ACHN (cell line): Measurements from ENCODE around the gene TMEM132D.

ENCODE experiments used
- DNase-seq: peaks from one replicate; pipeline ENCODE4 v3.0.0-alpha.2; 2015
- in situ Hi-C: cut with HindIII; loops from 2 replicates; pipeline ENCODE4 v1.10.0; 2017; ENCODE audit warnings: low sequenced_read_pairs, low pct_ligation_motif_present, low pct_unique_long_range_greater_than_20kb

The TMEM132D gene

DNA sequence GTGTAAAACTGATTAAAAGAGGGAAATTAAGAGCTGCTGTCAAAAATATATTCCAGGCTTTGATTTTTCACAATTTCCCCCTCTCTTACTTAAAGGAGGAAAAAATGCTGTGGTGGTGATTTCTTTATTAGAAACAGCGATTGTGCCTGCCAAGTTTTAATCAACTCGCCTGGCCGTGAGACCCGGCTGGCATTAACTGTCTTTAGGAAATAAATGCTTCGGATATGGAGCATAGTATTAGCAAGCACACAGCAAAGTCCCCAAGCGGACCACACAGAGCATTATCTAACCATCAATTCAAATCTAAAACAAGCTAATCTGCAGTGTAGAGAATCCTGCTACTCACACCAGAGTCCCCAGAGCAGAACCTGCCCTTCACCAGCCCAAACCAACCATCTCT lies 457.1 kb downstream of the TMEM132D start:
- in situ Hi-C loops, result no loop called here
- DNase-seq, result no peak

DNA sequence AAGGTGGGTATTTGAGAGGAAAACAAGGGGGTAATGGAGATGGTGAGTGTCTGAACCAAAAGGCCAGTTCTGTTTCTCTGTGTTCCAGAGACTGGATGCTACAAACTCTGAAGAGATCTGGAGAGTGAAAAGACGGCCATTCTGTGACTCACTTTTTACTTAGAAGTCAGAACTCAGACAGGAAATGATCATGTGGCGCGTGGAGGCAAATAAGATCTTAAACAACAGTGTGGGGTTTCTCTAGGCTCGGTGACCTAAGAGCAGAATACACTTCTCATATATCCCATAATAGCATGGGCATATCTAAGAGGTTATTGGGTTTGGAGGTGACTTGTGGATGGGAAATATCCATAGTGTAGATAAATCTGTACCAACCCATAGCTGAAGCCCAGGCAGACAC lies 463.5 kb downstream of the TMEM132D start:
- DNase-seq, result no peak
- in situ Hi-C loops, result no loop called here

DNA sequence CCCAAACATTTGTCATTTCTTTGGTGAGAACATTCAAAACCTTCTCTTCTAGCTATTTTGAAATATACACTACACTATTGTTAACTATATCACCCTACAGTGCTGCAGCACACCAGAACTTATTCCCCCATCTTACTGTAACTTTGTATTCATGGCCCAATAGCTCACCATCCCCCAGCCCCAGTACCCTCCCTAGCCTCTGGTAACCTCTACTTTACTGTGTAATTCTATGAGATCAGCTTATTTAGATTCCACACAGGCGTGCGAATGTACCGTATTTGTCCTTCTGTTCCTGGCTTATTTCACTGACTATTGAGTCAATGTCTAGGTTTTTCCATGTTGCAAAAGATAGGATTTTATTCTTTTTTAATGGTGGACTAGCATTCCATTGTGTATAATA lies 469.0 kb downstream of the TMEM132D start:
- DNase-seq, result no peak
- in situ Hi-C loops, result no loop called here

DNA sequence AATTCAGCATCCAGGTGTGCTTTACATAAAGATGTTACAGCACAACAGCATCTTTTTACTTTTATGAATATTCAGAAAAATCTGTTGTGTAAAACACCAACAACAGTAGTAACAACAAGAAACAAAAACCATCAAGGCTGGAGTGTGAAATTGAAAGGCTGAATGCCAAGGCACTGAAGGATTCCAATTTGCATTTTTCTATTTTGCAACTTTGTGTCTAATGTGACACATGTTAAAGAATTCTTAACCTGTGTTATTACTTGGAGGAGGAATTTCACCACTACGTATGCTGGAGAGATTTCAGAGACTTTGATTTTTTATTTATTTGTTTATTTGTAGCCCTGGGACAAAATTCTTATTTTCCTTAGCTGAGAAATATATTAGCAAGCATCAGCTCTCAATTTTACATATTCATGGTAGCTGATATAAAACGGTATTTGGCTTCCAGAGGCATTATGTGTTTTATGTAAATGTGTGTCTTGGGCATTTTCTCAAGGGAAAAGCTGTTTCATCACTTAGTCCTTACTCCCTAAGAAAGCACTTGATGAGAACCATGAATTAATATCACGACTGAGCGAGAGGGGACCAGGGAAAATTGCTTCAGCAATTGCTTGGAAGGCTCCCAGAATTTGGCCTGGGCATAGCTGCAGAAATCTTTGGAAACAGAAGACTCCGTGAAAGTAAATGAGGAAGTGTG lies 475.4 kb downstream of the TMEM132D start:
- DNase-seq, result no peak
- in situ Hi-C loops, result no loop called here

DNA sequence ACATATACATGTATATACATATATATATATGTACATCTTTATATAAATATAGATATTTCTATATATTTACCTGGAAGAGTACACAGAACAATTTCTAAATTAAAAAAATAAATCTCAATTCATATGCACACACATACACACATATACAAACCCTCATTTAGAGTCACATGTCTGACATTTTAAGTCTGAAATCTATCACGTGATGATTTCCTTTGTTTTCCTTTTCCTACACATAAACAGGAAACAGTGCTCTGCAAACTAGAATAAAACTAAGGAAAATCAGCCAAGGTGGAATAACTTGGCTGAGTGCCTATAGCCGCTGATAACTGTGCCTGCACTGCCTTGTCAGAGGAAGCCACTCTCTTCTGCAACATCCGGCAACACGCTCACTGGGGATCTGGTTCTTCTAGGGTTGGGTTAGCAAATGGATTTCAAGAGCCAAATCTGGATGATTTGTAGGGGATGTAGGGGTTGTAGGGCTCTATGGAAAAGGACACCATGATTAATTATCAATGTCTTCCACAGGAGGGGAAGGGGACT lies 480.7 kb downstream of the TMEM132D start:
- in situ Hi-C loops, result no loop called here
- no peak for DNase-seq

DNA sequence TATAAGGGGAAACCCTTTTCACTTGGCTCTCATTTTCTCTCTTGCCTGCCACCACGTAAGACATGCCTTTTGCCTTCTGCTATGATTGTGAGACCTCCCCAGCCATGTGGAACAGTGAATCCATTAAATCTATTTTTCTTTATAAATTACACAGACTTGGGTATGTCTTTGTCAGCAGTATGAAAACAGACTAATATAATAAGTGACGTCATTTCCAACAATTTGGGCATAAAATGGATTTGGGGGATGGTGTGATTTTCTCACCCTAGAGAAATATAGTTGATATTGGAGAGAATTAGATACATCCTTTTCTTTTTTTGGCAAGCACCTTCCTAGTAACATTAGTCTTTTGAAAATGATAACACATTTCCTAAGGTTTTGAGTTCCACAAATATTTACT lies 490.5 kb downstream of the TMEM132D start:
- no peak for DNase-seq
- in situ Hi-C loops, result no loop called here

DNA sequence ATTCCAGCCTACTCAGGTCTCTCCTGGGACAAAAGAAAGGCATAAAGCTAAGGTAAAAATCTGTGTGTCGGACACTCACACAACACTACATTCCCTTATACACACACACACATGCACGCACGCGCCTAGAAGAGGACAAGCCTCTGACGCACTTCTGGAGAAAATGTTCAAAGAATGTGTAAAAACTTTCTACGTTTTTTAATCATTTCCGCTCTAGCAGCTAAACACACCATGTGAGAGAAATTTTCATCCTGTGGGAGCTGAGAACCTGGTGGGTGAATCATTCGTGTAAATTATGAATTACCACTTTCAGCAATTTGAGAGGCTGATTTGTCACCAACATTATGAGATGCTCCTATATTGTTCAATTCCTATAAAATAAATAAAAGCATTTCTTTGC lies 494.5 kb downstream of the TMEM132D start:
- in situ Hi-C loops, result no loop called here
- DNase-seq, result no peak

DNA sequence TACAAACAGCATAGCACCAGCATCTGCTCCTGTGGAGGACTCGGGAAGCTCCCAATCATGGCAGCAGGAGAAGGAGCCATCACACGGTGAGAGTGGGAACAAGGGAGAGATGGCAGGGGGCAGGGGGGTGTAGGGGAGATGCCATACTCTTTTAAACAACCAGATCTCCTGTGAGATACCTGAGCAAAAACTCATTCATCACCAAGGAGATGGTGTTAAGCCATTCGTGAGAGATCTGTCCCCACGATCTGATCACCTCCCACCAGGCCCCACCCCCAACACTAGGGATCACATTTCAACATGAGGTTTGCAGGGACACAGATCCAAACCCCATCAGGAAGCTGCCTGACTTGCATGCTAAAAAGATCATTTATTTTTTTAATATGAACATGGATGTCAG lies 499.3 kb downstream of the TMEM132D start:
- in situ Hi-C loops, result no loop called here

DNA sequence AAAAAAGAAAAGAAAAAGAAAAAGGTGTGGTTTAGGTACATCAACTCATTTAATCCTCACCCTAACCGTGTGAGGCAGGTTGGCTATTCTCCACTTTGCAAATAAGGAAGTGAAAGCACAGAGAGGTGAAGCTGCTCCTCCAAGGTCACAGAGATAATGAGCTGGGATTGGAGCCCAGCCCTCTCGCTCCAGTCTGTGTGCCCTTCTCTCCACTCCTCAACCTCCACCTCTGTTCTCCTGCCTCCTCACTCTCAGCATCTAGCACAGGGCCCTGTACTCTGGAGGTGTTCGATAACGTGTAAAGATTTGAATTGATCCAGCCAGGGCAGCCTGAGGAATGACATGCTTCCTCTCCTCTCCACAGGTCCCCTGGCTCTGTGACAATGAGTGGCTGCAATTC lies 502.3 kb downstream of the TMEM132D start:
- in situ Hi-C loops, result no loop called here
- no peak for DNase-seq

More for the DNA sequence above, 499.3 kb downstream of the TMEM132D start:
- no peak for DNase-seq

DNA sequence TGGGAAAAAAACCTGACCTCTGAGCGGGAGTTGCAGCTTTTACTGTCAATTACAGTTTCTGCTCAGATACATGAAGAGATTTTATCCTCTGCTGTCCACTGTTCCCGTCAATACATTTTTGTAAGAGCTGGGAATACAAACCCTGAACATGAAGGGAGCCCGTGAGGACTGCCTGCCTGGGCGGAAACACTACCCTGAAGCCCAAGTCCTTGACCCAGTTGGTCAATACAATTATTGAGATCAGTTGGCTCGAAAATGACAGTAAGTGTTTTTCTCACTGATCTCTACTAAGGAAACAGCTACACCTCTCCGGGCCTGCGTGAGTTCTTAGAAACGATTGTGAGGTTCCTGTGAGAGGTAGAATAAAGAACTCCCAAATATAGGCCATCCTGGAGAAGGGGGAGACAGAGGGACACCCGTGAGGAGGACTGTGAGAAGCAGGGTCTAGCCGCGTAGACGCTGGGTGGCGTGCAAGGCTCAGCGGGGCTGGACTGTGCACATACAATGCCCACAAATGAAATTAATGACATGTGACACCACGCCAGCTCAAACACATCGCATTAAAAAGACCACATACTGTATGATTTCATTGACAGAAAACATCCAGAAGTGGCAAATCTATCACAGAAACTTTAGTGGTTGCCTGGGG lies 509.5 kb downstream of the TMEM132D start:
- no peak for DNase-seq
- in situ Hi-C loops, result no loop called here

DNA sequence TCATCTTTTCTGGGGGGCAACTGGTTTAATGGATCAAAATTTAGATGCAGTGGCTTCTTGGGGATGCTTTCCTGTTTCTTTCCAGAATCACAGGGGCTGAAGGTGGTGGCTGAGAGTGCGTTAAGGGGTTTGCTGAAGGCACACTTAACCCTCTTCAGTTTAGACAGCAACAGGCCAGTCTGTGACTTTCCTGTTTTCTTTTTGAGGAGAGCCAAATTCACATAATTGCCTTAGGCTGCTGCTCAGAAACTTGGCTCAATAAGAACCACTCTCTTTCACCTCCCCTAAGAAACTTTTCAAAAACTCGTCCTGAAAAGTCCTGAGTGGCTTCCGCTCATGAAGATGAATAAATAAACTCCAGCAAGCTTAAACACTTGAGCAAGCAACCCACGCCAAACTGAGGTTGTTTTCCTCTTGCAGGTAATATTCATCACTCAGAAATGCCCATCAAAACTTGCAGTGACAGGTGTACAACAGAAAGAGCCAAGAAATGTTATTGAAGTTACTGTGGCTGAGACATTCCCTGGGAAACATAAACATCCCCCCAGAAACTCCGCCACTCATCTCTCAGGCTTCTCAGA lies 510.4 kb downstream of the TMEM132D start:
- DNase-seq, result no peak
- in situ Hi-C loops, result no loop called here

DNA sequence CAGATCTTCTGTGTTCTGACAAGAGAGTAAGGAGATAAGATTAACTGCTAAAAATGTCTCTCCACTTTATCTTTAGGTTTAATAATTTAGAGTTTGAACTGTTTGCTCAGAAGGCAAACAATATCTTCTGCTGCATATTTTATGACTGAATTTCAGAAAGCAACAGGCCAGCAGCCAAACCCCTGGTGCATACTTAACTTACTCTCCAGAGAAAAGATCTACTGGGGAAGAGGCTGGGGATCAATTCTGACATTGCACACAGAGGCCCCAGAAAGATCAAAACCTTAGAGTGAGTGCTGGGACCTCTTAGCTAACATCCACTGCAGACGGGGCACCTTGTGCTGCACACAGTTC lies 518.2 kb downstream of the TMEM132D start:
- no peak for DNase-seq
- in situ Hi-C loops, result no loop called here

DNA sequence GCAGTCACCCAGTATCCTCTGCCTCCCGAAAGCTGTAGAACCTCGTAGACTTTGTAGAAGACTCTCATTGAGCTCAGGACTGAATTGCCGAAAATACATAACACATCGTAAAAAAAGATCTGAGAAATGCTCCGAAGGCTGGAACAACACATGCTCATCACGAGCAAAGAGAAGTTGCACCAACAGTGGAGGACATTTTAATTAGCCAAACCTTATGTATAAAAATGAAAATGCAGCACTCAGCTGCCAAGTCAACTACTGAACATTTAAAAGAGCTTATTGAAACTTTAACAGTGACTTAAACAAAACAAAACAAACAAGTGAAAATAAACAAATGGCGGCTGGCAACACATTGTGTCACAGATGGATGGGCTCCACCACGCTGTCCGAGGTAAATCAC lies 519.9 kb downstream of the TMEM132D start:
- in situ Hi-C loops, result no loop called here
- DNase-seq, result no peak

DNA sequence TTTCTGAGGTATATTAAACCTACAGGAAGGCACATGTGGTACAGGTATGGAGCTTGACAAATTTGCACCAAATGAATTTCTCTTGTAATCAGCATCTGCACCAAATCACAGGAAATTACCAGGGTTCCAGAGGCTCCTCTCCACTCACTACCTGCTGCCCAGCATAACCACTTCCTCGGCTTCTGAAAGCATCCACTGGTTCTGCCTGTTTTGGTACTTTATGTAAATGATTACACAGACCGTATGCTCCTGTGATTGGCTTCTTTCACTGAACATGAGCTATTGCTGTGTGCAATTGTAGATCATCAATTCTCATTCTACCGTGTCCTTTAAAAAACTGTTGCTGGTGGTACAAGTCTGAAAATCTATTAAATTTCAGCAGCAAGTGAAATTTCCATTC lies 522.1 kb downstream of the TMEM132D start:
- in situ Hi-C loops, result no loop called here
- DNase-seq, result no peak

DNA sequence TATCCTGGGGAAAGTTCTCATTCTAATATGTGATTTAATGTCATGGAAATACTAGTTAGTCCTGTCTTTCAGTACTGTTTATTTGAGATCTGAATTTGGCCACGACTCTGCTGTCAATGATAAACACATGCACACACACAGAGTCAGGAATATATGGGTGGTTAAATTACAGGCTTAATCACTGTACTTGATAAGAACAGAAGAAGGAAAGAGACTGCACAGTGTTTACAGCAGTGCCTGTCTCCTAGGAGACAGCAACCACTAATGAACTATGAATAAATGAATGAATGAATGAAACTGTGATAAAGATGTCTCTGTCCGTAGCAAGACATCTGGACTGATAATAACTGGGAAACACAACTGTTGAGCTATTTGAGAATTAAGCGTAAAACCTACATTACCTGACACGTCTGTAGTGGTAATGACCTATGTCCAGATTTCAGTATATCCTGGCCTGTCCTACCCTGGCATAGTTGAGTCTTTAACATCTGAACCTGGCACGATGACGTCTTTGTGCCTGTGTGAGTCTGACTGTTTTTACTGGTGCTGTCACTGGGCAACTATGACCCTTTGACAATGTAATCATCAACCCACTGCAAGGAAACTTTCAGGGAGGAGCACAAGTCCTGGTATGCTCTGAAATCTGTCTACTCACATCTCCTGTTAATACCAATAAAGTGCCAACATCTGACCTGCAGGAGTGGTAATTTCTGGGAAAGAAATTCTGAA lies 524.6 kb downstream of the TMEM132D start:
- DNase-seq, result no peak
- in situ Hi-C loops, result no loop called here

DNA sequence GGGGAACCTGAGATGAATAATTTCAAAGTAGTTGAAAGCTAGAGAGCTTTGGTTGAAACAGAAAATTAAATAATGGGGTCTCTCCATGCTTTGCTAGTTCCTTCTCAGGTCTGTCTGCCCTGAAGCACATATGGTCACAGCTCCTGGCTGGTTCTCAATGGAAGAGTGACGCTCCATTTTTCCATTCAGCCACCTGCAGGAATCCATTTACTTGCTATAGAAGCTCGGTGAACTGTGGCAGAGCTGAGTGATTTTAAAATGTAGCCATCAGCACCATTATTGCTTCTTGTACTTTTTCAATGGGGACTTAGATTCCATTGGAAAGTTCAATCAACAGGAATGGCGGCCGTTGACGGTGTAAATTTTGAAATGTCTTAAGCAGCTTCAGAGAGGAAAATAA lies 525.3 kb downstream of the TMEM132D start:
- no peak for DNase-seq
- in situ Hi-C loops, result no loop called here

DNA sequence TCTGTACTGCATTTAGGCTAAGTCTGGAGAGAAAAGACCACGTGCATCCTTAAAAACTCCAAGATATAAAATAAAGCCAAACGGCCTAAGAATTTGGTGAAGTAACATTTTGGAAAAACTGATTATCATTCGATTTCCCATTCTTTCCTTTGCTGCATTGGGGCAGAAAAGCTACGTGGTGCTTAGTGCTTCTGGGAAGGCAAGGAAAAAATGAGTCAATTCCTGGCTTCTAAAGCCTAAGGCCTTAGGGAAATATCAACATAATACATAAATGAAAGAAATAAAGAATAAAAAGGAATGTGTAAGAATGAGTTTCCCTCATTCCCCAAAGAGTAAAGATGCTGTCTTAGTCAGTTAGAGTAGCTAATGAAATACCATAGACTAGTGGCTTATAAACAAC lies 530.1 kb downstream of the TMEM132D start:
- DNase-seq, result no peak
- in situ Hi-C loops, result no loop called here

DNA sequence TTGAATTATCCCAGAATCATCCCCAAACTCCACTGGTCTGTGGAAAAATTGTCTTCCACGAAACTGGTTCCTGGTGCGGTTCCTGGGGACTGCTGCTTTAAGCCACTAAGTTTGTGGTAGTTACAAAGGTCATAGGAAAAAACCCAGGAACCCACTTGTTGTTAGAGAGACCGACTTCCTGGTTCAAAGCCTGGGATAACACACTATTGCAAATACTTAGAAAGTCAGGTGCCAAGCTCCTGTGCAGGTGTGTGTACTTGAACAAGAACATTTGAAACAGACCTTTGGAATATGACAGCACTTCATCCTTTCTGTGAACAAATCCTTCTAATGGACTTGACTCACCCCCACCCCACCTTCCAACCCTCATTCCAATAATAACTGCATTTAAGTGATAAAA lies 530.9 kb downstream of the TMEM132D start:
- in situ Hi-C loops, result no loop called here

DNA sequence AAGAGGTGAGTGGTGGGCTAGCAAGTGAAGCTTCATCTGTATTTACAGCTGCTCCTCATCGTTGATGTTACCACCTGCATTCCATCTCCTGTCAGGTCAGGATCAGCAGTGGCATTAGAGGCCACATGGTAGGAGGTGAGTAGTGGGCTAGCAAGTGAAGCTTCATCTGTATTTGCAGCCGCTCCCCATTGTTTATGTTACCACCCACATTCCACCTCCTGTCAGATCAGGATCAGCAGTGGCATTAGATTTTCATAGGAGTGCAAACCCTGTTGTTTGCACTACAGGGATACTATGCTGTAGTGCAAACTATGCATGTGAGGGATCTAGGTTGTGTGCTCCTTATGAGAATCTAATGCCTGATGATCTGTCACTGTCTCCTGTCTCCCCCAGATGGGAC lies 531.5 kb downstream of the TMEM132D start:
- no peak for DNase-seq
- in situ Hi-C loops, result no loop called here

More for the DNA sequence above, 530.9 kb downstream of the TMEM132D start:
- no peak for DNase-seq
